A673 (cell line): ENCODE results near the gene PMVK.

Experiments used
- CTCF ChIP-seq: fragments of 300-800, 200-600 bp; sonication (generic); conservative IDR thresholded peaks from 2 replicates; pipeline ENCODE4 v1.5.1; 2017; ENCODE audit warnings: low read depth, mild to moderate bottlenecking, antibody characterized with exemption, low read length, moderate library complexity, mixed read lengths
- EZH2 ChIP-seq: fragments of 200-600 bp; sonication (generic); IDR thresholded peaks from 2 replicates; pipeline ENCODE4 v1.6.1; 2017; ENCODE audit warnings: borderline replicate concordance, low read depth, mild to moderate bottlenecking, mixed read lengths, antibody characterized with exemption, low read length; ENCODE audit not compliant: poor library complexity, severe bottlenecking

GRCh38 chr1:154910851-154911250 lies 25.7 kb downstream of the PMVK start:
- TF ChIP-seq CTCF (no peak), EZH2 (no peak)
